Activated naive CD4-positive, alpha-beta T cell treated with Interleukin-2 at 50 U/mL for 16 hours (primary cell): Measurements from ENCODE around the gene PFKP.
"Not testable (repeated sequence)": the region's sequence is repeated elsewhere in the genome, so short reads cannot be mapped to it uniquely, and the experiment has no call there.

Experiments
- DNase-seq: peaks from one replicate; pipeline ENCODE4 v3.0.0-alpha.2; 2020

Gene PFKP

GRCh38 chr10:3100093-3100792 lies 32.9 kb downstream of the PFKP start:
- no peak for DNase-seq

GRCh38 chr10:3100856-3101640 lies 33.7 kb downstream of the PFKP start:
- no peak for DNase-seq

DNA sequence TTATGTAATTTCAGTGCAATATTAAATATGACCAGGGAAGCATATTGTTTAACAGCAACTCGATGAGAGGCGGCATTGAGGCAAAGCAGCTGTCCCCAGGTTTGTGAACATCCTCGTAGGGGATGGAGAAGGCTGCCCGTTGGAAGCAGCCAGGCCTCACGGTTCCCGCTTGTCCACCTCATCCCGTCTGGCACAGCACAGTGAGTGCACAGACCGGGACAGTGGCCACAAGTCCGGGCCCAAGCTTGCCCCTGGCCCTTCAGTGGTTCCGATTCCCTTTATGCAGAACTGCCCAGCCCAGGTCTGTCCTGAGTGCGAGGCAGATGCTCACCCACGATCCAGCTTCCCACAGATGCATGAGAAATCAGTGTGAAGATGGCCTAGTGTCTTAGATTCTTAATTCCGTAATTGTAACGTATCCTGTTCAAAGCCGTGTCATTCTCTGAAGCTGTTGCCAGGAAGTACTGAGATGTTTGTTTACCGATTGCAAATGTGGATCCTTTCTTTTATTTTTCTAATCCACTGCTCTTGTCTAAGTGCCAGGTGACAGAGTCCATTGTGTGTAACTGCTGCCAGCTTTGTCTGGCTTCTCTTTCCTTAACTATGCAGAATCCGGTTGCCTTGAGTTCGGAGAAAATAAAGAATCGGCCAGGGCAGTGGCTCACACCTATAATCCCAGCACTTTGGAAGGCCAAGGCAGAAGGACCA lies 35.5 kb downstream of the PFKP start:
- DNase-seq: no peak

DNA sequence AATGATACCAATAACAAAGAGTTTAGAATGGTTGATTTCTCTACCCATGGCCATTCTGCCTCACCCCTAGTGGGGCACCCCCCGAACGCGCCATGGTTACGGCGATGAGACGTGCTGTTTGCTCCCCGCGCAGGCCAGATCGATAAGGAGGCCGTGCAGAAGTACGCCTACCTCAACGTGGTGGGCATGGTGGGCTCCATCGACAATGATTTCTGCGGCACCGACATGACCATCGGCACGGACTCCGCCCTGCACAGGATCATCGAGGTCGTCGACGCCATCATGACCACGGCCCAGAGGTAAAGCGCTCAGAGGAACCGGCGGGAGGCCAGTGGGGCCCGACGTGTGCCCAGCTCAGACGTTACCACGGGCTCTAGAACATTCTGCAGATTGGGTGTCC lies 36.3 kb downstream of the PFKP start:
- DNase-seq: no peak

DNA sequence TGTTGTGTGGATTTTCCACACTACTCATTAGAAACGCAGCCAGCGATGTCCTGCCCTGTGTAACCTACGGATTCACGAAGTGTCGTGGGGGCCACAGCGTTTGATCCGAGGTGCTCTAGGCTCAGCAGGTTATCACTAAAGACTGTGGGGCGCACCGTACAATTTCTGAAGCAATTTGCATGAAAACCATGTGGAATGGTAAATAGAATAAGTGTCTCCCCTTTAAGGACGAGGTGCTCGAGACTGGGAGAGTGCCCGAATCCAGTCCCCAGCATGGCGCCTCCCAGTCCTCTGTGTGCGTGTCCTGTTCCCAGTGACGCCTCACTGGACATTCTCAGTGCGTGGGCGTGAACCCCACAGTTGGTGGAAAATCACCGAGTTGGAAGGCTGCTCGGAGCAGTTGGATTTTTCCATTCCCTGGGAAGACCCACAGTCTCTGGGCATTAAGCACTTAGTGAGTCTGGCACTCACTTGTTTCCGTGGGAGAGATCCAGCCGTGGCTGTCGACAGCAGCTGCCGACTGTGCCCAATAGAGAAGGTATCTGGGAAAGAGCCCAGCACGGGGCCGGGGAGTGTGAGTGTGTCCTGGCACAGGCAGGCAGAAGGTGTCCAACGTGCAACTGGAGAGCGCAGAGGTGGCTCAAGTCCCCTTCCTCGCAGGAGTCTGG lies 37.0 kb downstream of the PFKP start:
- no peak for DNase-seq

DNA sequence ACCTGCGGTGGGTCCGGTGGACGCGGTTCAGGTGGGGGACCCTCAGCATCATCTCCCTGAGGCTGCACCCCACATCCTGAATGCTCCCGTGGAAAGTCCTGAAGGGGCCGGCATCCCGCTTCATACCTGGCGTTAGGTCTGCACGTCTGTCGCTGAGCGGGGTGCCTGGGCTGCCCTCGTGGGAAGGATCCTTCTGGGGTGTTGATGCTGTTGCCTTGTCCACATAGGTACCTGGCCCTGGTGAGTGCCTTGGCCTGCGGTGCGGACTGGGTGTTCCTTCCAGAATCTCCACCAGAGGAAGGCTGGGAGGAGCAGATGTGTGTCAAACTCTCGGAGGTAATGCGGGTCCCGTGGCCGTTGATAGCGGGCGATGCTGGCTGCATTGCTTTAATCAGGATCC lies 37.8 kb downstream of the PFKP start:
- no peak for DNase-seq

GRCh38 chr10:3105905-3106304 lies 38.6 kb downstream of the PFKP start:
- DNase-seq: no peak

GRCh38 chr10:3106328-3106727 lies 39.0 kb downstream of the PFKP start:
- DNase-seq: not testable (repeated sequence)

DNA sequence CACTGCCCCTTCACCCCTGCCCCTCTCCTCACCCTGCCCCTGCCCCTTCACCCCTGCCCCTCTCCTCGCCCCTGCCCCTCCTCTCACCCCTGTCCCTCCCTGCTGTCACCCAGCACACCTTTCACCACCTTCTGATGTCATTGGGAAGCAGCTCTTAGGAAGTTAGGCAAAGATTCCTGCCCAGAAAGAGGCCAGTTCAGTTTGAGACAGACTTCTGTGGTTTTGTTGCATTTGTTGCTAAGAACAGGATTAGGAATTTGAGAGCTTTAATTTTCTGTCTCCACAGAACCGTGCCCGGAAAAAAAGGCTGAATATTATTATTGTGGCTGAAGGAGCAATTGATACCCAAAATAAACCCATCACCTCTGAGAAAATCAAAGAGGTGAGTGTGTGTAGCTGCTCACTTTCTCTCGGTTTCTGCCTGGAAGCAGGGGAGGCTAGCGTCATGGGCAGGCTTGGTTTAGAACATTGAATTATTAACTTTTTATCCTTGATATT lies 39.6 kb downstream of the PFKP start:
- no peak for DNase-seq

- no peak for DNase-seq
Measured at GRCh38 chr10:3107426-3107961, 40.1 kb downstream of the PFKP start.

DNA sequence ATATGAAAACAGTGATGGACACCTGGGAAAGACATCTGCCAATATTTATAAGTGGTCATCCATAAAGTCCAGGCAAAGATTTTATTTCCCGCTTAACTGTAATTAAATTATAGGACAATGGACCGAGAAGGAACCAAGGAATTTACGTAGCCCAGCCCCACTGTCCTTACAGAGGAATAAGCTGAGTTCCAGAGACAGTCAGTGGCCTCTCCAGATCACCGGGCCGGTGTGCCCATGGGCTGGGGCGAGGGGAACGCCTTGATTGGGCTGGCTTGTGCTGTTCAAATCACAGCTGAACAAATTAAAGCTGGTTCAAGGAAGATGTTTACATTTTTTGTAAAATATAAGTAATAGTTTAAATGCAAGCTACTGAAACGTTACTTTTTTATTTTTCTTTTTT lies 40.7 kb downstream of the PFKP start:
- DNase-seq: no peak

DNA sequence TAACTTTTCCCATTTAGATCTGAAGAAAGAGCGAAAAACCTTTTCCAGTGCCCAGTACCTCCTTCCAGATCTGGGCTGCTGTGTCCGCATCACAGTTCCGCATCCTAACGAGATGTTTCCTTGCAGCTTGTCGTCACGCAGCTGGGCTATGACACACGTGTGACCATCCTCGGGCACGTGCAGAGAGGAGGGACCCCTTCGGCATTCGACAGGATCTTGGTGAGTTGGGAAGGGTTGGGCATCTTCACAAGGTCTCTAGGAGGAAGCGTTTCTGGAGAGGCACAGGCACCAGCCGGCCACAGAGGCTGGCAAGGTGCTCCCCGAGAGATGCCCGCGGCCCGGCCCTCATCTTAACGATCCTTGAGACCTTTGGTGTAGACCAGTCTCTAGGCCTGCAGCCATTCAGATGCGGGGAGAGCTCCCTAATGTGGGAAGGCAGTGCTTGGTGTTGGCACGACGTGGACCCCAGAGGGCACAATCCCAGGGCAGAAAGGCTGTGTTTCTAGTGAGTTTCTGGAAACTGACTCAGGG lies 41.3 kb downstream of the PFKP start:
- no peak for DNase-seq

DNA sequence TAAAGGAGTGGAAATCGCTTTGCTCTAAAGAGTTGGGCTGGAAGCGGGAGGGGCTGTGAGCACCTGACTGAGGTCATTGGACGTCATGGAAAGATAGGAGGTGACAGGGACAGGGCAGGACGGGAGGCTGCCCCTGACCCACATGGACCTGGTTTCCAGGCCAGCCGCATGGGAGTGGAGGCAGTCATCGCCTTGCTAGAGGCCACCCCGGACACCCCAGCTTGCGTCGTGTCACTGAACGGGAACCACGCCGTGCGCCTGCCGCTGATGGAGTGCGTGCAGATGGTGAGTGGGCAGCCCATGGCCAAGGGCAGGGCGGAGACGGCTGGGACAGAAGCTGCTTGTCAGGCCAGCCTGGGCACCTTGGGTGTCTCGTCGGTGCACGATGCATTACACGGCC lies 41.8 kb downstream of the PFKP start:
- no peak for DNase-seq

GRCh38 chr10:3109633-3110032 lies 42.3 kb downstream of the PFKP start:
- no peak for DNase-seq

DNA sequence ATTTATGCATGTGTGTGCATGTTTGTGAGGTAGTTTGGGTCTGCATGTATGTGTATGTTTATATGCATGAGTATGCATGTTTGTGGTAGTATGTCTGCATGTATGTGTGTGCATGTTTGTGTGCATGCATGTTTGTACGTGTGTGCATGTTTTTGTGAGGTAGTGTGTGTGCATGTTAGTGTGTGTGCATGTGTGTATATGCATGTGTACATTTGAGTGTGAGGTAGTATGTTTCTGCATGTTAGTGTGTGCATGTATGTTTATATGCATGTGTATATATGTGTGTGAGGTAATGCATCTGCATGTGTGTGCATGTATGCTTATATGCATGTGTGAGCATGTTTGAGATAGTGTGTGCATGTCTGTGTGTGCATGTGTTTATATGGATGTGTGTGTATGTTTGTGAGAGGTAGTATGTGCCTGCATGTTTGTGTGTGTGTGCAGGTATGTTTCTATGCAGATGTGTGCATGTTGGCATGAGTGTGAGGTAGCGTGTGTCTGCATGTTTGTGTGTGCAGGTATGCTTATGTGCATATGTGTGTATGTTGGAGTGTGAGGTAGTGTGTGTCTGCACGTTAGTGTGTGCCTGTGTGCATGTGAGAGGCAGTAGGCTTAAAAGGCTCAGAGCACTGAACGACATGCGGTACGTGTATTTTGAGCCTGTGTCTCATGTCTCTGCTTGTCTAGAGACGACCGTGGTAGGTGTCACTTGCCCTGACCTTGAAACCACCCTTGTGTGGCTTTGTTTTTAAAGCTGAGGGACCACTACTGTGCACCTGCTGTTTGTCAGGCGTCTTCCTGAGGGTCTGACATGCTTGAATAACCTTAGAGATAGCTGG lies 43.7 kb downstream of the PFKP start:
- no peak for DNase-seq

GRCh38 chr10:3111621-3112163 lies 44.3 kb downstream of the PFKP start:
- no peak for DNase-seq

DNA sequence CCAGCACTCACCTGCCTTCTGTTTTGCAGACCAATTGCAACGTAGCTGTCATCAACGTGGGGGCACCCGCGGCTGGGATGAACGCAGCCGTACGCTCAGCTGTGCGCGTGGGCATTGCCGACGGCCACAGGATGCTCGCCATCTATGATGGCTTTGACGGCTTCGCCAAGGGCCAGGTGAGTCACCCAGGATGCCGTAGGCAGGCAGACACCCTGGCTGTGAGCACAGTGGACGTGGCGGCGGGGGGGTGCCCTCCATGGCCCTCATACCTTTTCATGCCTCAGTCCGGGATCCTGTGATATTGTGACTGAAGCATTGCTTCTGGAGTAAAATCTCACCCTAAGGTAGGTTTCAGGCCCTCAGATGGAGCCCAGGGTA lies 46.0 kb downstream of the PFKP start:
- no peak for DNase-seq

DNA sequence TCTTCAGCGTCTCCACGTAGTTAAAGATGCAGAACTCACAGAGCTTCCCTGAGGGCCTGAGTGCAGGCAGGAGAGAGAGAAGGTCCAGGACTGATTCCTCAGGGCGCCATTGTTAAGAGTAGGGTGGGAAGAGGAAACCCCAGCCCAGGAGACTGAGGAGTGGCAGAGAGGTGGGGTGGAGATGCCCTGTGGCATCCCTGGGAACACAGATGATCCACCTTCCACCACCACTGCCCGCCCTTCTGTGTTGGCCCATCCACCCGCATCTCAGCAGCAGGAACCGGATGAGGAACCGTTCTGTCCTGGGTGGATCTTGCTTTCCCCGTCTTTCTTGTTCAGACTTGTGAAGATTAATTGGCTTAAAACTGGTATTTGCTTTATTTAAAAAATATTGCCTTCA lies 48.3 kb downstream of the PFKP start:
- no peak for DNase-seq

DNA sequence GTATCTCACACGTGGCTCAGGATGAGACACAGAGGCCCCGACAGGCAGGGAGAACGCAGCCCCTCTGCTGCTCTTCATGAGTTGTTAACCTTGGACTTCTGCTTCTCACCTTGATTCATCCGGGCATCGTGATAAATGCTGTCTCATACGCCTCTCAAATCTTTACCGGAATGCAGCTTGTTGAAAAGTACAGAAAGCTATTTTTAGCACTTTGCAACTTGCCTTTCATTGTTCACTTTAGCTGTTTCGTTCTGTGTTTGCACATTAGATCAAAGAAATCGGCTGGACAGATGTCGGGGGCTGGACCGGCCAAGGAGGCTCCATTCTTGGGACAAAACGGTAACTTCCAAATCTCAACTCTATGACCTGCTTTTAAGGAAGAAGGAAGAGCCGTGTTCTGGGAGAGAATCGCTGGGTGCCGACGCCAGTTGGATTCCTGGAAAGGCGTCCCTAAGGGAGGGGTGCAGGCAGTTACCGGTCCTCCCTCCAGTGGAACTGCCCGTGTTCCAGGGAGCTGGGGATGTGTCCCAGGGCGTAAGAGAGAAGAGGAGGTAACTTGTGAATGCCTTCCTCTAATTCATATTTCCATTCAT lies 49.3 kb downstream of the PFKP start:
- DNase-seq: no peak

DNA sequence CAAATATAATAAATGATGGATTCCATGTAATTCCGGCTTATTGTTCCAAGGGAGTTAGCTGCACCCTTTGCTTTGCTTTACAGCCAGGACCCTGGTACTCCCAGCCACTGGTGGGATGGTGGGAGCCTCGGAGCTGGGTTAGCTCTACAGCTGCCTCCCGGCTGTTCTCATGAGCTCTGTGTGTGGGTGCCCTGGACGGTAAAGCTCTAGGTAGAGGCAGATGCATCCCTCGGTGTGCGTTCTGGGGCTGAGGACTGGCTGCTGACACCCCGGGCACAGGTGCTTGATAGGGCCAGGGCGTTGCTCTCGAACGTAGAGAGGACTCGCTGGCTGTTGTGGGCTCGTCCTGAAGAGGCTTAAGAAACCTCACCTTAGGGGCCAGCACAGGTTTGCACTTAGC lies 50.1 kb downstream of the PFKP start:
- no peak for DNase-seq

GRCh38 chr10:3118641-3119091 lies 51.3 kb downstream of the PFKP start:
- no peak for DNase-seq
